PFSK-1 (cell line): Measurements from ENCODE around the gene BBS12.

ENCODE experiments used
- FOXP2 ChIP-seq: optimal IDR thresholded peaks from 2 replicates; pipeline ENCODE3; 2011; ENCODE audit warnings: borderline replicate concordance, control low read depth, inconsistent platforms; ENCODE audit not compliant: insufficient read depth; ENCODE audit errors: extremely low read length, extremely low read depth
- POLR2AphosphoS5 ChIP-seq: IDR thresholded peaks from 2 replicates; pipeline ENCODE4 v1.6.1; 2012; ENCODE audit warnings: low read depth, mild to moderate bottlenecking, control low read depth, low read length, moderate library complexity
- SIN3A ChIP-seq: IDR thresholded peaks from 2 replicates; pipeline ENCODE4 v1.6.1; 2012; ENCODE audit warnings: mild to moderate bottlenecking, low read length, moderate library complexity, borderline replicate concordance; ENCODE audit not compliant: insufficient read depth
- TAF1 ChIP-seq: IDR thresholded peaks from 2 replicates; pipeline ENCODE4 v1.6.1; 2012; ENCODE audit warnings: low read length, control low read depth, borderline replicate concordance; ENCODE audit not compliant: insufficient read depth
- TF ChIP-seq, protein P1 (sequence below), 2 experiments: IDR thresholded peaks; 2 replicates each; pipeline versions ENCODE4 v1.6.1 to v1.8.0; 2011 to 2012; ENCODE audit warnings: low read depth in 2 of 2, low read length in 2 of 2, control low read depth in 1 of 2, inconsistent platforms in 1 of 2, mild to moderate bottlenecking in 1 of 2, moderate library complexity in 1 of 2; ENCODE audit not compliant: insufficient read depth in 1 of 2

BBS12 gene

DNA sequence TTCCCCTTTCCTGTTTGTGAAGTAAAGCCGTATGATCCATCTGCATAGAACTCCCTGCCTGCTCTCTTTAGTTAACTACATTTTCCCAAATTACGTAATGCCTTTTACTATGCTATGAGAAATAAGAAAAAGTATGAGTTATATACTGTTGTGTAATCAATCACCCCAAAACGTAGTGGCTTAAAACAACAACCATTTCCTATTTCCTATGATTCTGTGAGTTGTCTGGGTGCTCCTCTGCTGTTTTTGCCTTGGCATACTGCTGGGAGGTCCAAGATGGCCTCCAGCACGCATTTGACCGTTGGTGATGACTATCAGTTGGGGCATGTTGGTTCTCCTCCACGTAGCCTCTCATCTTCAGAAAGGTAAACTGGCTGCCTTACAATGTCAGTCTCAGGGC is 39.8 kb downstream of the BBS12 start:
- TF ChIP-seq, protein P1, sequence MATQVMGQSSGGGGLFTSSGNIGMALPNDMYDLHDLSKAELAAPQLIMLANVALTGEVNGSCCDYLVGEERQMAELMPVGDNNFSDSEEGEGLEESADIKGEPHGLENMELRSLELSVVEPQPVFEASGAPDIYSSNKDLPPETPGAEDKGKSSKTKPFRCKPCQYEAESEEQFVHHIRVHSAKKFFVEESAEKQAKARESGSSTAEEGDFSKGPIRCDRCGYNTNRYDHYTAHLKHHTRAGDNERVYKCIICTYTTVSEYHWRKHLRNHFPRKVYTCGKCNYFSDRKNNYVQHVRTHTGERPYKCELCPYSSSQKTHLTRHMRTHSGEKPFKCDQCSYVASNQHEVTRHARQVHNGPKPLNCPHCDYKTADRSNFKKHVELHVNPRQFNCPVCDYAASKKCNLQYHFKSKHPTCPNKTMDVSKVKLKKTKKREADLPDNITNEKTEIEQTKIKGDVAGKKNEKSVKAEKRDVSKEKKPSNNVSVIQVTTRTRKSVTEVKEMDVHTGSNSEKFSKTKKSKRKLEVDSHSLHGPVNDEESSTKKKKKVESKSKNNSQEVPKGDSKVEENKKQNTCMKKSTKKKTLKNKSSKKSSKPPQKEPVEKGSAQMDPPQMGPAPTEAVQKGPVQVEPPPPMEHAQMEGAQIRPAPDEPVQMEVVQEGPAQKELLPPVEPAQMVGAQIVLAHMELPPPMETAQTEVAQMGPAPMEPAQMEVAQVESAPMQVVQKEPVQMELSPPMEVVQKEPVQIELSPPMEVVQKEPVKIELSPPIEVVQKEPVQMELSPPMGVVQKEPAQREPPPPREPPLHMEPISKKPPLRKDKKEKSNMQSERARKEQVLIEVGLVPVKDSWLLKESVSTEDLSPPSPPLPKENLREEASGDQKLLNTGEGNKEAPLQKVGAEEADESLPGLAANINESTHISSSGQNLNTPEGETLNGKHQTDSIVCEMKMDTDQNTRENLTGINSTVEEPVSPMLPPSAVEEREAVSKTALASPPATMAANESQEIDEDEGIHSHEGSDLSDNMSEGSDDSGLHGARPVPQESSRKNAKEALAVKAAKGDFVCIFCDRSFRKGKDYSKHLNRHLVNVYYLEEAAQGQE (IDR thresholded peaks at IDR 0.05; ENCODE audit: insufficient read depth in 1 of 2, low read depth in 2 of 2, low read length in 2 of 2), result no peak
- TF ChIP-seq FOXP2, result no peak
- no peak for TF ChIP-seq TAF1
- no peak for TF ChIP-seq POLR2AphosphoS5
- TF ChIP-seq SIN3A, result no peak

DNA sequence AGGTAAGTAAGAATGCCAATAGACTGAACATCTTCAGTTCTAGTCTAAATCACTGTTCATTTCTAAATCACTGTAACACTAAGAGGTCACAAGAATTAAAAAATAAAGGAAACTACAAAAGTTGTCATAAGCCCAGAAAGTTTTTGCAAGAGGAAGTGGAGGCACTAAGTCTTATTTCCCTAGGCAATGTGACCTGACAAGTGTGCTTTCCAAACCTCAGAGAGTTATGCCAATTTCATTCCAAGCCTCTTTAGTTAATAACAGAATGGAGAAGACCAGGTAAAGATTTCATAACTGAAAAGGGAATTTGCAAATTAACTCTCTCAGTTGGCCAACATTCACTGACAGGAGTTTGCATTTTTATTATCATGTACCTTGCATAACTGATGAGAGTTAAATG is 40.5 kb downstream of the BBS12 start:
- TF ChIP-seq FOXP2 (no peak), SIN3A (no peak), TAF1 (no peak), POLR2AphosphoS5 (no peak)
- TF ChIP-seq, protein P1 (IDR thresholded peaks at IDR 0.05; ENCODE audit: insufficient read depth in 1 of 2, low read depth in 2 of 2, low read length in 2 of 2), result no peak

DNA sequence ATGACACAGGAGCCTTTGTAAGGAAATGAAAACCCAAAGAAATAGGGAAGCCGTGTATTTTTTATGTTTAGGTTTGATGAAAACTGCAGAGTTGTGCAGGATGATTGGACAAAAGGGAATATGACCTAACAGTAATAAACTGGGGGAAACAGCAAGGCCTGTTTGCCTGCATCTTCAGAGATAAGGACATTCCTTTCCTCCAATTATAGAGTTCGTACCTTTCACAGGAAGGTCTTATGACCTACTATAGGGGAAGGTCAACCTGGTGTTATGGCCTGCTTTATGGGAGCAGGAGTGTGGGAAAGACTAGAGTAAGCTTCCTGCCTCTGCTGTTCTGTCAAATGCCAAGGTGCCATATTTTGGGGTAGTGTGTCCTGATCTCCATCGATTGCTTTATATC is 42.5 kb downstream of the BBS12 start:
- no peak for TF ChIP-seq FOXP2
- no peak for TF ChIP-seq POLR2AphosphoS5
- no peak for TF ChIP-seq TAF1
- TF ChIP-seq, protein P1 (IDR thresholded peaks at IDR 0.05; ENCODE audit: insufficient read depth in 1 of 2, low read depth in 2 of 2, low read length in 2 of 2), result no peak
- TF ChIP-seq SIN3A, result no peak

DNA sequence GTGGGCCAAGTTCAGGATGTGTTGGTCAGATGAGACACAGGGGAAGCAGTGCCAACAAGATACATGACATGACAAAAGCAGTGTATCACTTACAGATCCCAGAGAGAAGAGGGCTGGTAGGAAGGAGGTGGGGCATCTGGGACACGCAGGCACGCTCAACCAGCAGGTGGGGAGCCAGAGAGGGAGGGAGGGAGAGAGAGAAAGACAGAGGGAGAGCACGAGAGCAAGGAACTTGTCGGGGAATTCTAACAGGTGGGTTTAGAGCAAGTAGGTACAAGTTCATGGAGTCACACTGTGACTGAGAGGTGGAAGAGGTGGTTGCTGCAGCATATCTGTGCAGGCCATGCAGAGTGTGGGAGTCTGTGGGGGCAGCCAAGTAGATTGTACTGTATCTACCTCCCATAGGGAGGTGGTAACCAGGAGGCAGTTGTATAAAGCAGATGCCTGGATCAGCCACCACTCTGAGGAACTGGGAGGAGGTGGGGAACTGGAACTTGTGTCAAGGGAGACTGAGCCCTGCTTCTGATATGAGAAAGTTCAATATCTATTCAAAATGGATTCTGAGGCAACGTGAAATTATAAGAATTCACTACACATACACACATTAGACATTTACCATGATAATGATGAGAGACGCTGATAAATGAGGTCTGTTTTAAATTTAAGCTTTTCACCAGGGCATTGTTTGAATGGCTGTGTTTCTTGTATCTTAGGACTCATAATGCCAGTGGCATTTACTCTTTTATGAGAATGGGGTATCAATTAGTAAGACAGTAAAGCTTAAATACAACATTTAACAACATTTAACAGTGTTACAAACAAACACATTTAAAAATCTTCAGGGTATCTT is 43.7 kb downstream of the BBS12 start:
- no peak for TF ChIP-seq FOXP2
- TF ChIP-seq TAF1, result no peak
- TF ChIP-seq, protein P1 (IDR thresholded peaks at IDR 0.05; ENCODE audit: insufficient read depth in 1 of 2, low read depth in 2 of 2, low read length in 2 of 2), result no peak
- no peak for TF ChIP-seq POLR2AphosphoS5
- TF ChIP-seq SIN3A, result no peak

DNA sequence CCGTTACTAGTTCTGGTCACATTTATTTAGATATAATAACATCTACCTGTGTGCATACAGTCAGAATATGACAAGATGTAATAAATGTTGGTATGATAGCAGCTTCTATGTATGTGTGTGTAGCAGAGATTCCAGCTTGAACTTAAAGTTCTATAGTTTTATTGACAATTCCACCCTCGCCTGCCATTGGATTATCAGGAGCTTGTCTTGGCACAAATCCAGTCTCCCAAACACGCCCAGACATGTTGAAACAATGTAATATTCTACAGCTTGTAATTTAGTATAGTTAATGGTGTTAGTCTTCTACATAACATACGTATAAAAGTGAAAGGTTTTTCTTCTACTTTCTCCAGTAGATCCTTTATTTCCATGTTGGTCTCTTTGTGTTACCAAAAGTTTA is 44.4 kb downstream of the BBS12 start:
- no peak for TF ChIP-seq SIN3A
- TF ChIP-seq, protein P1 (IDR thresholded peaks at IDR 0.05; ENCODE audit: insufficient read depth in 1 of 2, low read depth in 2 of 2, low read length in 2 of 2), result no peak
- no peak for TF ChIP-seq FOXP2
- TF ChIP-seq POLR2AphosphoS5, result no peak
- TF ChIP-seq TAF1, result no peak
